HS-27A (cell line): ENCODE data around the gene VEGFD.

Source experiments
- DNase-seq: peaks from one replicate; pipeline ENCODE4 v3.0.0-alpha.2; 2012; ENCODE audit warnings: low read depth, missing footprints

The VEGFD gene

GRCh38 chrX:15299941-15300851 is 84.0 kb downstream of the VEGFD start:
- DNase-seq = no peak

- no peak for DNase-seq
Measured at GRCh38 chrX:15298780-15299179, 85.4 kb downstream of the VEGFD start.

- no peak for DNase-seq
Measured at GRCh38 chrX:15298201-15298600, 86.0 kb downstream of the VEGFD start.
